ENCODE results near the gene GAS2. TPM values are rescaled to one million over a fixed set of nuclear protein-coding genes. Genes with fewer than 3 reads are reported as not detected.

GAS2 gene
- total and polyA plus RNA-seq, 2 of the 4 experiments (the other 2 are of a cell fraction), result 0.51 to 0.90 TPM

GRCh38 chr11:22797047-22797446 is 130.6 kb downstream of the GAS2 start:
- dilution Hi-C loops (cut with HindIII; ENCODE audit: low sequenced_read_pairs, unreplicated experiment), result no loop called here
- H3K23ac ChIP-seq (ENCODE audit: low read depth, low read length), result no peak overlapping the region
- H3K56ac ChIP-seq (ENCODE audit: extremely low read depth, insufficient read depth, low read length), result no peak overlapping the region
- BruUV-seq (replicated peaks), result no TSS peak
- TF ChIP-seq USF2 (IDR thresholded peaks at IDR 0.05; ENCODE audit: low read depth, low read length) (no peak), FOS (IDR thresholded peaks at IDR 0.05; ENCODE audit: low read depth, low read length) (no peak), BHLHE40 (IDR thresholded peaks at IDR 0.05; ENCODE audit: low read depth, low read length) (no peak), RAD21 (IDR thresholded peaks at IDR 0.05; ENCODE audit: low read length) (no peak), POLR2A (IDR thresholded peaks at IDR 0.05; ENCODE audit: low read depth, low read length) (no peak), SMC3 (IDR thresholded peaks at IDR 0.05; ENCODE audit: low read depth, low read length) (no peak)
- H2AK5ac ChIP-seq (ENCODE audit: low read depth, low read length), result no peak overlapping the region
- no peak overlapping the region for H3K18ac ChIP-seq (ENCODE audit: low read depth, low read length)
- H2AFZ ChIP-seq (replicated peaks; ENCODE audit: low read length, poor library complexity), result no peak overlapping the region
- H2AK9ac ChIP-seq (replicated peaks; ENCODE audit: low read depth, low read length, poor library complexity), result no peak overlapping the region
- no peaks in the 10 kb centered on the region for H4K20me1 ChIP-seq (ENCODE audit: insufficient read depth, low read length)
- no peak overlapping the region for H3K4me2 ChIP-seq (ENCODE audit: low read depth, low read length)
- ATAC-seq (ENCODE audit: low read depth), result no peak
- no peak overlapping the region for H3K4ac ChIP-seq (ENCODE audit: low read depth, low read length)
- H2BK120ac ChIP-seq (ENCODE audit: low read depth, low read length), result no peak overlapping the region
- DNase-seq, result no peak
- H3K79me1 ChIP-seq (ENCODE audit: low read depth in 1 of 2, low read length in 2 of 2), result no peaks in the 10 kb centered on the region
- WGBS, 2 experiments (ENCODE audit: extremely low coverage in 2 of 2, insufficient read length in 1 of 2), result no CpG with 5 or more reads among the region's 3 CpGs
- H3K27ac ChIP-seq (ENCODE audit: insufficient read depth, low read length), result no peak overlapping the region
- in situ Hi-C loops (cut with MboI; ENCODE audit: low sequenced_read_pairs), result no loop called here
- no peak overlapping the region for H4K91ac ChIP-seq (ENCODE audit: insufficient read depth, low read depth, low read length)
- H3K9me1 ChIP-seq (ENCODE audit: insufficient read depth, low read length), result no peaks in the 10 kb centered on the region
- ChIA-PET CTCF (interaction anchor here (2.9 kb wide), 1 partner anchor 10 kb away, joined by 9 read pairs; no protein-coding TSS in a partner anchor), POLR2A (ENCODE audit: unreplicated experiment) (no interaction called here)
- H3K14ac ChIP-seq (replicated peaks; ENCODE audit: low read depth, low read length), result no peak overlapping the region
- intact Hi-C loops (cut with micrococcal nuclease), result no loop called here
- no peaks in the 10 kb centered on the region for H3K36me3 ChIP-seq (ENCODE audit: control insufficient read depth, insufficient read depth, low read length)
- peaks cover 4% of the 10 kb centered on the region; the same call in 1 of the 2 replicates for H3K4me1 ChIP-seq (ENCODE audit: control insufficient read depth, insufficient read depth, low read length)
- H2BK15ac ChIP-seq (ENCODE audit: low read depth, low read length), result no peak overlapping the region
- no peak overlapping the region for H2BK5ac ChIP-seq (ENCODE audit: low read depth, low read length, poor library complexity, severe bottlenecking)
- H3K4me3 ChIP-seq (ENCODE audit: insufficient read depth, low read depth, low read length), result no peak overlapping the region
- H2BK20ac ChIP-seq (ENCODE audit: low read depth, low read length), result no peak overlapping the region
- no peaks in the 10 kb centered on the region for H3K27me3 ChIP-seq (ENCODE audit: control insufficient read depth, insufficient read depth, low read length)
- H3K9me3 ChIP-seq (ENCODE audit: control insufficient read depth, insufficient read depth, low read length), result no peaks in the 10 kb centered on the region
- H4K8ac ChIP-seq (ENCODE audit: low read depth in 2 of 2, low read length in 2 of 2), result no peak overlapping the region
- no peak overlapping the region for H4K5ac ChIP-seq (ENCODE audit: low read depth, low read length)
- no peak overlapping the region for H3K9ac ChIP-seq (ENCODE audit: low read depth, low read length)

Measured in IMR-90 (cell line).